ENCODE measurements around the gene KHDC4.

Gene KHDC4

GRCh38 chr1:155968670-155969069 lies 34.5 kb upstream of the KHDC4 start:
- no peak for FAIRE-seq

- FAIRE-seq: no peak
Measured at GRCh38 chr1:155968051-155968400, 33.8 kb upstream of the KHDC4 start.

GRCh38 chr1:155967341-155968050 lies 33.3 kb upstream of the KHDC4 start:
- no peak for FAIRE-seq

GRCh38 chr1:155966750-155967149 lies 32.5 kb upstream of the KHDC4 start:
- FAIRE-seq: no peak

GRCh38 chr1:155966135-155966534 lies 31.9 kb upstream of the KHDC4 start:
- FAIRE-seq: no peak

GRCh38 chr1:155964193-155964592 lies 30.0 kb upstream of the KHDC4 start:
- no peak for FAIRE-seq

- FAIRE-seq: no peak
Measured at GRCh38 chr1:155962599-155963211, 28.5 kb upstream of the KHDC4 start.

- no peak for FAIRE-seq
Measured at GRCh38 chr1:155961937-155962336, 27.7 kb upstream of the KHDC4 start.

- FAIRE-seq: no peak
Measured at GRCh38 chr1:155960081-155960745, 26.0 kb upstream of the KHDC4 start.

GRCh38 chr1:155957411-155957915 lies 23.2 kb upstream of the KHDC4 start:
- no peak for FAIRE-seq

- no peak for FAIRE-seq
Measured at GRCh38 chr1:155954645-155955044, 20.4 kb upstream of the KHDC4 start.

GRCh38 chr1:155952505-155952890 lies 18.3 kb upstream of the KHDC4 start:
- FAIRE-seq: no peak

- no peak for FAIRE-seq
Measured at GRCh38 chr1:155951753-155952504, 17.7 kb upstream of the KHDC4 start.

- no peak for FAIRE-seq
Measured at GRCh38 chr1:155950829-155951228, 16.6 kb upstream of the KHDC4 start.

- no peak for FAIRE-seq
Measured at GRCh38 chr1:155947741-155948140, 13.5 kb upstream of the KHDC4 start.

- no peak for FAIRE-seq
Measured at GRCh38 chr1:155947292-155947691, 13.1 kb upstream of the KHDC4 start.

- FAIRE-seq: no peak
Measured at GRCh38 chr1:155946633-155947219, 12.5 kb upstream of the KHDC4 start.

GRCh38 chr1:155944444-155944799 lies 10.2 kb upstream of the KHDC4 start:
- no peak for FAIRE-seq

- FAIRE-seq: no peak
Measured at GRCh38 chr1:155942578-155943141, 8.4 kb upstream of the KHDC4 start.

- no peak for FAIRE-seq
Measured at GRCh38 chr1:155941845-155942531, 7.8 kb upstream of the KHDC4 start.

GRCh38 chr1:155940993-155941844 lies 7.0 kb upstream of the KHDC4 start, which contains the start of gene RXFP4:
Gene RXFP4 (plus strand): TSS chr1:155941638. CDS start chr1:155941710, 72 bp downstream.
- FAIRE-seq: no peak
